IPS-11a (cell line): ENCODE data around the gene CBX4.

Source experiments
- H3K4me3 ChIP-seq: one replicate; pipeline ENCODE4 v1.5.1; 2013; ENCODE audit warnings: low read depth, low read length, control low read depth

CBX4 gene

GRCh38 chr17:79831265-79832217 lies 7.7 kb downstream of the CBX4 start:
- H3K4me3 ChIP-seq: no peak overlapping the region

DNA sequence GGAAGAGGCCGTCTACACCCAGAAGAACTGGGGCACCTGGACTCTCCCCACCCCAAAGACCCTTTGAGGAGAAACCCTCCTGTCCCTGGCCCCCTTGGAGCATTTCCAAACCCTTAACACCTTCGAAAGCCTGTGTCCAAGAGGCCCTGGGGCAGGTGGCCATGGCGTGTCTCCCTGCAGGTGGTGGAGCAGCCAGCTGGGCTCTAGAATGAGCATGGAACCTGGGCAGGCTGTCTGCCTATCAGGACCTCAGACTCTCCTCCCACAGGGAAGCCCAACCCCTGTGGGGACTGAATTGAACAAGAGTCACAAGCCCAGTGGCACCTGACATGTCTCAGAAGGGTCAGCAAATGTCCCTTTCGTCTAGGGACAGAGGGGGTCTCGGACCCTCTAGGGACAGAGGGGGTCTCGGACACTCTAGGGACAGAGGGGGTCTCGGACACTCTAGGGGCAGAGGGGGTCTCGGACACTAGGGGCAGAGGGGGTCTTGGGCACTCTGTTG lies 8.4 kb downstream of the CBX4 start:
- no peak overlapping the region for H3K4me3 ChIP-seq

- no peak overlapping the region for H3K4me3 ChIP-seq
Observed at GRCh38 chr17:79830303-79830702, 8.9 kb downstream of the CBX4 start.

GRCh38 chr17:79829457-79829856 lies 9.8 kb downstream of the CBX4 start:
- H3K4me3 ChIP-seq: no peak overlapping the region

- no peak overlapping the region for H3K4me3 ChIP-seq
Observed at GRCh38 chr17:79829004-79829403, 10.2 kb downstream of the CBX4 start.

DNA sequence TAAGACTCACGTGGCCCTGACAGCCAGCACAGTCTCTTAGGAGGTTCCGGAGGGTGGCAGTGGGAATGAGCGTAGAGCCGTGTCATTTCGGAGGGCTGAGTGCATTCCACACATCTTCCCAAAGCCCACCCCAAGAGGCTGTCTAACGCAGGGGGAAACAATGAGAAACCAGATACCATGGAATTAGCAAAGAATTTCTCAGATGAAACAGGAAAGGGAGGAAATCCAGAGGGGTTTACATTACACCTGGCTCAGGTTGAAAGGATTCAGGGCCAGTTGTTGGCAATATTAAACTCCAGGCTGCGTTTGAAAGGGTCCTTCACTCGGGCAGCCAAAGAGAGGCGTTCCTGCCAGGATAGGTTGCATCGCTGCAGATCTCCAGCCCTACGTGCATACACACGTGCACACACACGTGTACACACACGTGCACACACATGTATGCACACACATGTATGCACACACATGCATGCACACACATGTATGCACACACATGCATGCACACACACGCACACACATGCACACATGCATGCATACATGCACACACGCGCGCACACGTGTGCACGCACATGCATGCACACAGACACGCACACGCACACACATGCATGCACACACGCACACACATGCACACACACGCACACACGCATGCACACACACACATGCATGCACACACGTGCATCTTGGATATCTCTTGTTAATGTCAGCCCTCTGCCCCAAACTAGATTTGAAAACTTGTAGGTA lies 12.2 kb downstream of the CBX4 start:
- no peak overlapping the region for H3K4me3 ChIP-seq

GRCh38 chr17:79826204-79826680 lies 13.0 kb downstream of the CBX4 start:
- no peak overlapping the region for H3K4me3 ChIP-seq

GRCh38 chr17:79825580-79825921 lies 13.7 kb downstream of the CBX4 start:
- H3K4me3 ChIP-seq: no peak overlapping the region

DNA sequence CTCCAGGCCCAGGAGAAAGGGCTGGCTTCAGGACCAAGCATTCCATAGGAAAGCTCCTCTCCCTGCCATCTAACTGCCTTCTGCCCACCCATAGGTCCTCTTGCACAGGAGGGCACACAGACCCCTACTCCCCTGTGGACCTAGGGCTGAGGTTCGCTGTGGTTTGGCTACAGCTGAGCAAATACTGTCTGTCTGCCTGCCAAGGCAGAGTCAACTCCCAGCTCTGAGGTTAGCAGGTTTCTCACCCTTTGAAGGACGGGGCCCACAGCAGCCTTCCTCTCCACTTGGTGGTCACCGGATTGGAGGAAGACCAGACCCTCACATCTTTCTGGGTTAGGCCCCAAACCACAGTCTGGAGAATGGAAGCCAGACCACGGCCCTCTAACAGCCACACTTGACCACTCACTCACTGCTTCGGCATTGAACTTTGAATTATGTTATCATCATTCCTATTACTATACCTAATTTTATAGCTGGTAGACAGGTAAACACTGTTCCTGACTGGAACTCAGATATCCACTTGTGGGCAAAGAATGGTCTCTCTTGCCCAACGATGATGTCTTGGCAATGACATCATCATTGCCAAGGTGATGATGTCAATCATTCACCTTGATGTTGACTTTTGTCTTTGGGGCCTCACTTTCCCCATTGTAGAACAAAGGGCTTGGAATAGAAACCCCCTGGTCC lies 14.2 kb downstream of the CBX4 start:
- H3K4me3 ChIP-seq: no peak overlapping the region

- no peak overlapping the region for H3K4me3 ChIP-seq
Observed at GRCh38 chr17:79824234-79824633, 15.0 kb downstream of the CBX4 start.

DNA sequence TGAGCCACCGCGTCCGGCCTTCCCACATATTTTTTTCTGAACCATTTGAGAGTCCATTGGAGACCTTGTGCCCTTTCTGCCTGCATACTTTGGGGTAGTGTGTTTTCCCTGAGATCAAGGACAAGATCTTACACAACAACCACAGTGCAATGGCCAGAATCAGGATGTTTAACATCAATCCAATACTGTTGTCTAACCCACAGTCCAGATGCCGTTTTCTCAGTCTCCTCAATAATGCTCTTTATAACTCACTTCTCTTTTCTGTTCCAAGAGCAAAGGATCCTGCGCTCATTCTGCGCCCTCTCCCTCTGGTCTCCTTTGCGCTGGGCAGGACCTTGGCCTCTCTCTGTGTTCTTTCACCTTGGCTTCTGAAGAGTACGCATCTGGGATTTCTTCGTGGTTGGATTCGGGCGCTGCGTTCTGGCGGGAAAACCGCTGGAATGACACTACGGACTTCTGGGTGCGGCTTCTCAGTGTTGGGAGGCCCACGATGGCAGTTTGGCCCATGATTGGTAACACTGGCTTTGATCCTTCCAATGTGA lies 16.6 kb downstream of the CBX4 start:
- H3K4me3 ChIP-seq: no peak overlapping the region

- H3K4me3 ChIP-seq: no peak overlapping the region
Observed at GRCh38 chr17:79821331-79822095, 17.7 kb downstream of the CBX4 start.

- no peak overlapping the region for H3K4me3 ChIP-seq
Observed at GRCh38 chr17:79820959-79821330, 18.3 kb downstream of the CBX4 start.

- no peak overlapping the region for H3K4me3 ChIP-seq
Observed at GRCh38 chr17:79819534-79820276, 19.5 kb downstream of the CBX4 start.

DNA sequence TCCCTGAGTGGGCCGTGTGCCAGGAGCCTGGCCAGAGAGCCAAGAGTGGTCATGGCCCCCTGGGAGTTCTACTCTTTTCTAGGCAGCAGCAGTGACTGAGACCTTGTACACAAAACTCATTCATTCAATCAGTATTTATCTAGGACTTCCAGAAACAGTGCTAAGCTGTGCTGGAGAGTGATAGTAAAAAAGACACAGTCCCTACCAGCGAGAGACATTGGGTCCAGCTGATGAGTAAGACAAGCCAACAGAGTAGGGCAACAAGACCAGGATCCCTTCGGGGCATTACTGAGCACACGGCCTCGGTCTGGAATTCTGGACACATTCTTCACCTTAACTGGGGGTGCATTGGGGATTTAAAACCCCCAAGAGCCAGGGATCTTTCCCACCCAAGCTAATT lies 20.2 kb downstream of the CBX4 start:
- H3K4me3 ChIP-seq: no peak overlapping the region

DNA sequence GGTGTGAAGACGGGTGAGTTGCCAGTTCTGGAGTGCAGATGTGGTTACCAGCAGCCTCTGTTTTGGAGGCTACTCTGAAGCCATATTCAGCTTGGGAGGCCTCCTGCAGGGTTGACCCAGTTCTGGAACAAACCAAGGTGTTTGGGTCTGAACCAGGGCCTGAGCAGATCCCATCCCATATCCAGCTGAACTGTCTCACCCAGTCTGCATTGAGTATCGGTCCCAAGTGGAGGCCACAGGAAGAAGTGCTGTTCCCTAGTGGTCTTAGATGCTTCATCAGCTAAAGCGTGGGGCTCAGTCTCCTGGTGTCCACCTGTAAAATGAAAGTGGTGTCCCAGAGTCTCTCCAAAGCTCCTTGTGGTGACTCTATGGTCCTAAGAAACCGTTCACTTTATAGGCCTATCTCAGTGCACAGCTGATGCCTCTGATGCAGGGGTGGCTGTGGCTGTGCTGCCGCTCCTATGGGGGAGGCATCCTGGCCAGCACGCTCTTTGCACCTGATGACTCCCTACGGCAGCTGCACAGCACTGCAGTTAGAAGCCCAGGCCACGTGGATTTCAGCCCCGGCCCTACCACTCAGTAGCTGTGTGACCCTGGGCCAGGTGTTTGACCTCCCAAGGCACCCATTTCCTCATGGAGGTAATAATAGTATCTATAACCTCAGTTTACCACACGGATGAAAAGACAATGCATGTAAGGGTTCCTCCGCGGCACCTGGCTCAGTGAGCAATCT lies 21.0 kb downstream of the CBX4 start:
- no peak overlapping the region for H3K4me3 ChIP-seq

DNA sequence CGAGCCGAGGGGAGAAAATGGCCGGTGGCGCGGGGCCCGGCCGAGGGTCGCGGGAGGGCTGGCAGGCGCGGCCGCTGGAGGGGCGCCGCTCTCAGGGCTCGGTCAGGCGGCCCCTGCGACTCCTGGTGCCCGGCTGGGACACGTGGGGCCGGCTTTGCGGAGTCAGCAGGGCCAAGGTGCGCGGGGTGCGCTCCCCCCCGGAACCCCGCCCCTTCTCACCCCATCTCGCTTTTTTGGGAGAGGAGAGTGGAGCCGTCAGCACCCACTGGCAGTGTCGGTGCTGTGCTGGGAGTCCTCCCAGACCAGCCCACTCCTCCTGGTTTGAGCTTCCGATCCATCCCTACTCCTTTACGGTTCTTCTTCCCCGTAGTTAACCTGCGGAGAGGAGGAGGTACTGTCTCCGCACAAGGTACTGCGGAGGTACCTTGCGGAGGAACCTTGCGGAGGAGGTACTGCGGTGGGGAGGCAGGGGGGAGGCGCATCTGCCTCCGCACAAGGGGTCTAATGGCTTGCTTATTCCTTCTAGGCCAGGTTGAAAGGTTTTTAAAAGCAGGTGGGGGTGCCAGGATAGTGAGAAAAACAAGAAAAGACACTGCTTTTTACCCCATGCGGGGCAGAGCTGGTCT lies 23.3 kb downstream of the CBX4 start:
- H3K4me3 ChIP-seq: no peak overlapping the region
